Neural progenitor cell (in vitro differentiated cells): ENCODE measurements around the gene OR6B1. TPM values are rescaled to one million over a fixed set of nuclear protein-coding genes. Genes with fewer than 3 reads are reported as not detected.

Experiments
- DNase-seq: peaks from one replicate; pipeline ENCODE4 v3.0.0-alpha.2; 2016; ENCODE audit warnings: low spot score
- H2AFZ ChIP-seq: fragments of 200-600 bp; sonication (generic); replicated peaks from 2 replicates; pipeline ENCODE4 v1.6.1; 2016; ENCODE audit warnings: antibody characterized with exemption
- H3F3A ChIP-seq: fragments of 200-600 bp; sonication (generic); 2 replicates; pipeline ENCODE4 v1.6.1; 2016; ENCODE audit warnings: antibody characterized with exemption, low read depth
- H3K27ac ChIP-seq: fragments of 200-600 bp; sonication (generic); 2 replicates; pipeline ENCODE4 v1.5.1; 2016; ENCODE audit warnings: mild to moderate bottlenecking
- H3K27me3 ChIP-seq: fragments of 200-600 bp; sonication (generic); 2 replicates; pipeline ENCODE4 v1.6.1; 2016; ENCODE audit warnings: mild to moderate bottlenecking, moderate library complexity
- H3K36me3 ChIP-seq: fragments of 200-600 bp; sonication (generic); 2 replicates; pipeline ENCODE4 v1.5.1; 2016
- H3K4me1 ChIP-seq: fragments of 200-600 bp; sonication (generic); 2 replicates; pipeline ENCODE4 v1.6.1; 2016; ENCODE audit warnings: mixed run types
- H3K4me2 ChIP-seq: fragments of 200-600 bp; sonication (generic); 2 replicates; pipeline ENCODE4 v1.6.1; 2016
- H3K4me3 ChIP-seq: fragments of 200-600 bp; sonication (generic); 2 replicates; pipeline ENCODE4 v1.5.1; 2016
- H3K79me2 ChIP-seq: fragments of 200-600 bp; sonication (generic); 2 replicates; pipeline ENCODE4 v1.6.1; 2016; ENCODE audit warnings: low read depth
- H3K9ac ChIP-seq: fragments of 200-600 bp; sonication (generic); 2 replicates; pipeline ENCODE4 v1.6.1; 2016
- H3K9me3 ChIP-seq: fragments of 200-600 bp; sonication (generic); 2 replicates; pipeline ENCODE4 v1.5.1; 2016; ENCODE audit warnings: low read depth
- H4K20me1 ChIP-seq: fragments of 200-600 bp; sonication (generic); 2 replicates; pipeline ENCODE4 v1.6.1; 2016; ENCODE audit warnings: low read depth
- H3K27ac Mint-ChIP-seq: 3 replicates; pipeline ENCODE4 v1.8.0; 2021; ENCODE audit warnings: mixed read lengths
- H3K27me3 Mint-ChIP-seq: 2 replicates; pipeline ENCODE4 v1.8.0; 2022; ENCODE audit warnings: low read depth, mild to moderate bottlenecking, inconsistent platforms, moderate library complexity, mixed read lengths; ENCODE audit not compliant: insufficient read depth
- H3K36me3 Mint-ChIP-seq: 3 replicates; pipeline ENCODE4 v1.8.0; 2021; ENCODE audit warnings: mixed read lengths
- H3K4me1 Mint-ChIP-seq: 3 replicates; pipeline ENCODE4 v1.8.0; 2021; ENCODE audit warnings: mixed read lengths
- H3K4me3 Mint-ChIP-seq: 3 replicates; pipeline ENCODE4 v1.8.0; 2021; ENCODE audit warnings: mild to moderate bottlenecking, moderate library complexity, mixed read lengths
- H3K9me3 Mint-ChIP-seq: 3 replicates; pipeline ENCODE4 v1.8.0; 2020; ENCODE audit warnings: mixed read lengths
- CTCF ChIP-seq: fragments of 200-600 bp; sonication (generic); IDR thresholded peaks from 2 replicates; pipeline ENCODE4 v1.5.1; 2017; ENCODE audit warnings: antibody characterized with exemption, mild to moderate bottlenecking
- EZH2 ChIP-seq: fragments of 200-600 bp; sonication (generic); IDR thresholded peaks from 2 replicates; pipeline ENCODE4 v1.6.1; 2017; ENCODE audit warnings: antibody characterized with exemption, mild to moderate bottlenecking, moderate library complexity
- EZH2phosphoT487 ChIP-seq: fragments of 200-600 bp; sonication (generic); IDR thresholded peaks from 2 replicates; pipeline ENCODE4 v1.6.1; 2017; ENCODE audit warnings: antibody characterized with exemption
- total RNA-seq: library from RNA; depleted of rRNA; stranded (reverse); fragments of >200 nt; gene quantifications from 2 replicates; pipeline ENCODE4 v1.2.3, GENCODE V29; 2015; ENCODE audit warnings: low replicate concordance

OR6B1 gene
- total RNA-seq, 1 donor from 2014 or later: not detected

GRCh38 chr7:144038887-144039286 lies 38.8 kb downstream of the OR6B1 start:
- no peaks in the 10 kb centered on the region for H3K79me2 ChIP-seq
- TF ChIP-seq EZH2: no peak
- no peak for TF ChIP-seq EZH2phosphoT487
- no peak for TF ChIP-seq CTCF
- no peaks in the 10 kb centered on the region for H3K36me3 ChIP-seq
- H3K27ac Mint-ChIP-seq: no peak overlapping the region
- DNase-seq: no peak
- H4K20me1 ChIP-seq: no peaks in the 10 kb centered on the region
- no peaks in the 10 kb centered on the region for H3K9me3 Mint-ChIP-seq
- H3F3A ChIP-seq: no peaks in the 10 kb centered on the region
- H3K27ac ChIP-seq: no peak overlapping the region
- peaks cover 4% of the 10 kb centered on the region for H3K27me3 Mint-ChIP-seq
- H3K4me1 Mint-ChIP-seq: peaks cover 7% of the 10 kb centered on the region
- no peak overlapping the region for H3K4me3 Mint-ChIP-seq
- H2AFZ ChIP-seq: peak overlapping the region; percentile 42
- H3K4me2 ChIP-seq: no peak overlapping the region
- no peaks in the 10 kb centered on the region for H3K27me3 ChIP-seq
- H3K36me3 Mint-ChIP-seq: no peaks in the 10 kb centered on the region
- H3K4me3 ChIP-seq: no peak overlapping the region
- H3K9me3 ChIP-seq: no peaks in the 10 kb centered on the region
- H3K4me1 ChIP-seq: no peaks in the 10 kb centered on the region
- no peak overlapping the region for H3K9ac ChIP-seq

GRCh38 chr7:144048648-144049047 lies 48.5 kb downstream of the OR6B1 start, which contains the start of gene OR2A5:
OR2A5 (plus strand) TSS chr7:144048948; CDS start chr7:144050402, 1,454 bp downstream.
- Histone ChIP-seq H3K4me1 (no peaks in the 10 kb centered on the region), H3K9me3 (no peaks in the 10 kb centered on the region), H3K36me3 (no peaks in the 10 kb centered on the region), H2AFZ (no peak within 1 kb of the TSS), H3K4me3 (no peak within 1 kb of the TSS), H3K27ac (no peak within 1 kb of the TSS), H3K4me2 (no peak within 1 kb of the TSS), H3K27me3 (no peaks in the 10 kb centered on the region), H3F3A (no peaks in the 10 kb centered on the region), H4K20me1 (no peaks in the 10 kb centered on the region), H3K79me2 (no peaks in the 10 kb centered on the region), H3K9ac (no peak within 1 kb of the TSS)
- no peaks in the 10 kb centered on the region for H3K36me3 Mint-ChIP-seq
- no peaks in the 10 kb centered on the region for H3K9me3 Mint-ChIP-seq
- H3K4me3 Mint-ChIP-seq: no peak within 1 kb of the TSS
- no peak within 1 kb of the TSS for H3K27ac Mint-ChIP-seq
- no peaks in the 10 kb centered on the region for H3K27me3 Mint-ChIP-seq
- DNase-seq: no peak
- no peak for TF ChIP-seq CTCF
- TF ChIP-seq EZH2phosphoT487: no peak
- no peak for TF ChIP-seq EZH2
- H3K4me1 Mint-ChIP-seq: peaks cover 5% of the 10 kb centered on the region

GRCh38 chr7:144049491-144049890 lies 49.4 kb downstream of the OR6B1 start:
- H2AFZ ChIP-seq: no peak overlapping the region
- Mint-ChIP-seq H3K36me3 (no peaks in the 10 kb centered on the region), H3K4me3 (no peak overlapping the region), H3K27me3 (no peaks in the 10 kb centered on the region), H3K27ac (no peak overlapping the region), H3K4me1 (peaks cover 5% of the 10 kb centered on the region), H3K9me3 (no peaks in the 10 kb centered on the region)
- TF ChIP-seq EZH2phosphoT487: no peak
- TF ChIP-seq EZH2: no peak
- TF ChIP-seq CTCF: no peak
- H3K36me3 ChIP-seq: no peaks in the 10 kb centered on the region
- no peaks in the 10 kb centered on the region for H3K27me3 ChIP-seq
- no peak overlapping the region for H3K27ac ChIP-seq
- no peaks in the 10 kb centered on the region for H3K79me2 ChIP-seq
- H3K4me3 ChIP-seq: no peak overlapping the region
- no peak overlapping the region for H3K9ac ChIP-seq
- DNase-seq: no peak
- no peaks in the 10 kb centered on the region for H3F3A ChIP-seq
- no peak overlapping the region for H3K4me2 ChIP-seq
- no peaks in the 10 kb centered on the region for H3K9me3 ChIP-seq
- H4K20me1 ChIP-seq: no peaks in the 10 kb centered on the region
- H3K4me1 ChIP-seq: no peaks in the 10 kb centered on the region
